GM12878 (cell line): ENCODE data around the gene MAFG. TPM values are rescaled to one million over a fixed set of nuclear protein-coding genes. Genes with fewer than 3 reads are reported as not detected.

ENCODE experiments used
- ATAC-seq: fragments of 200-7000 bp; cut with Tn5 transposase; 3 replicates; pipeline ENCODE4 v1.9.1; 2020; ENCODE audit warnings: mild to moderate bottlenecking, moderate library complexity
- BruUV-seq: library from RNA; stranded (reverse); fragments of 400-500 nt; replicated peaks from 2 replicates; lab custom pipeline; 2021; lab: Mats Ljungman, UMichigan
- CTCF ChIA-PET: fragments of 300-600 bp; sonication (Branson Sonifier 250); formaldehyde crosslinking; extraction: SDS; loops from one replicate; lab custom pipeline; 2021; ENCODE audit warnings: inconsistent platforms; lab: Yijun Ruan, JAX
- POLR2A ChIA-PET: fragments of 350-600 bp; formaldehyde crosslinking; extraction: SDS; loops from one replicate; lab custom pipeline; 2021; ENCODE audit warnings: inconsistent platforms; lab: Charles Lee
- RAD21 ChIA-PET: fragments of 300-600 bp; sonication (Branson Sonifier 250); formaldehyde crosslinking; loops from one replicate; lab custom pipeline; 2023; ENCODE audit warnings: antibody characterized with exemption; ENCODE audit not compliant: unreplicated experiment; lab: Charles Lee
- SMC1A ChIA-PET: fragments of 300-600 bp; sonication (Branson Sonifier 250); formaldehyde crosslinking; loops from one replicate; lab custom pipeline; 2023; ENCODE audit not compliant: unreplicated experiment, uncharacterized antibody; lab: Charles Lee
- DNase-seq: peaks from one replicate; pipeline ENCODE4 v3.0.0-alpha.2; 2011; ENCODE audit warnings: low read depth, low spot score
- FAIRE-seq: peaks from 3 replicates; lab custom pipeline; 2011; peaks lifted over from hg19 to GRCh38; lab: Jason Lieb, UNC
- H2AFZ ChIP-seq: 2 replicates; pipeline ENCODE4 v1.6.0; 2011; ENCODE audit warnings: low read depth, low read length, control low read depth; ENCODE audit not compliant: control insufficient read depth
- H3K27ac ChIP-seq: 2 replicates; pipeline ENCODE4 v1.5.1; 2011; ENCODE audit warnings: control low read depth; ENCODE audit not compliant: control insufficient read depth, insufficient read depth
- H3K27me3 ChIP-seq, 2 experiments: replicated peaks in 1 of 2; 2 replicates each; pipeline versions ENCODE4 v1.6.0 to v1.6.1; 2011; ENCODE audit warnings: low read length in 1 of 2; ENCODE audit not compliant: control insufficient read depth in 2 of 2, insufficient read depth in 2 of 2
- H3K36me3 ChIP-seq, 2 experiments: 2 replicates each; pipeline ENCODE4 v1.5.1; 2011; ENCODE audit warnings: low read length in 1 of 2; ENCODE audit not compliant: control insufficient read depth in 2 of 2, insufficient read depth in 2 of 2
- H3K4me1 ChIP-seq: 2 replicates; pipeline ENCODE4 v1.6.1; 2011; ENCODE audit warnings: mild to moderate bottlenecking, low read length, moderate library complexity, mixed read lengths; ENCODE audit not compliant: control insufficient read depth, insufficient read depth
- H3K4me2 ChIP-seq: 2 replicates; pipeline ENCODE4 v1.6.0; 2011; ENCODE audit warnings: control low read depth; ENCODE audit not compliant: control insufficient read depth, insufficient read depth
- H3K4me3 ChIP-seq: fragments of 200-600 bp; sonication (generic); 2 replicates; pipeline ENCODE4 v1.5.1; 2016
- H3K79me2 ChIP-seq: 2 replicates; pipeline ENCODE4 v1.6.0; 2011; ENCODE audit warnings: low read length; ENCODE audit not compliant: control insufficient read depth, insufficient read depth
- H3K9ac ChIP-seq: 2 replicates; pipeline ENCODE4 v1.8.0; 2011; ENCODE audit warnings: low read length, control low read depth, mixed read lengths; ENCODE audit not compliant: control insufficient read depth, insufficient read depth
- H3K9me3 ChIP-seq: replicated peaks from 3 replicates; pipeline ENCODE4 v1.5.1; 2011; ENCODE audit warnings: mild to moderate bottlenecking, low read length; ENCODE audit not compliant: control insufficient read depth, insufficient read depth
- H4K20me1 ChIP-seq: 2 replicates; pipeline ENCODE4 v1.6.0; 2011; ENCODE audit not compliant: control insufficient read depth, insufficient read depth
- BACH1 ChIP-seq: fragments of 450-650 bp; IDR thresholded peaks from 2 replicates; pipeline ENCODE4 v1.6.1; 2017; ENCODE audit warnings: mild to moderate bottlenecking, borderline replicate concordance
- BCL11A ChIP-seq: IDR thresholded peaks from 2 replicates; pipeline ENCODE4 v1.6.1; 2011; ENCODE audit warnings: low read depth, low read length
- MEF2A ChIP-seq: IDR thresholded peaks from 2 replicates; pipeline ENCODE4 v1.6.1; 2011; ENCODE audit warnings: low read depth, mild to moderate bottlenecking, low read length, moderate library complexity; ENCODE audit not compliant: insufficient read depth
- NFYB ChIP-seq: IDR thresholded peaks from 2 replicates; pipeline ENCODE4 v1.6.1; 2011; ENCODE audit warnings: low read depth, mild to moderate bottlenecking, low read length, improper control_type of control experiment, moderate library complexity; ENCODE audit not compliant: insufficient read depth
- POLR2AphosphoS5 ChIP-seq: IDR thresholded peaks from 2 replicates; pipeline ENCODE4 v1.6.1; 2011; ENCODE audit warnings: mild to moderate bottlenecking, low read length, inconsistent platforms
- SMARCA5 ChIP-seq: fragments of 450-650 bp; IDR thresholded peaks from 2 replicates; pipeline ENCODE4 v1.6.1; 2017; ENCODE audit warnings: mild to moderate bottlenecking
- SP1 ChIP-seq: IDR thresholded peaks from one replicate; pipeline ENCODE4 v1.6.1; 2011; ENCODE audit warnings: low read depth, low read length
- SREBF1 ChIP-seq: IDR thresholded peaks from 2 replicates; pipeline ENCODE4 v1.6.1; 2012; ENCODE audit warnings: mild to moderate bottlenecking, low read length
- TBL1XR1 ChIP-seq: IDR thresholded peaks from 2 replicates; pipeline ENCODE4 v1.6.1; 2012; ENCODE audit warnings: low read depth, low read length, improper control_type of control experiment
- TCF3 ChIP-seq: IDR thresholded peaks from 2 replicates; pipeline ENCODE4 v1.6.1; 2012; ENCODE audit warnings: low read depth, mild to moderate bottlenecking, low read length, borderline replicate concordance; ENCODE audit not compliant: insufficient read depth
- WGBS: methylation state at CpG from one replicate; pipeline ENCODE4 v1.1.6; 2016; ENCODE audit warnings: low lambda C conversion rate; ENCODE audit not compliant: insufficient replicate concordance, insufficient coverage; ENCODE audit errors: missing lambda C conversion rate; 5-methylcytosine and 5-hydroxymethylcytosine counted together
- in situ Hi-C: fragments of 300-500 bp; cut with MboI; formaldehyde crosslinking; loops from 9 replicates; pipeline ENCODE4 v1.14.3; 2018; ENCODE audit warnings: mixed read lengths
- intact Hi-C: fragments of 100-400 bp; cut with micrococcal nuclease; formaldehyde crosslinking; loops from one replicate; pipeline ENCODE4 v1.14.2; 2022; ENCODE audit not compliant: unreplicated experiment
- polyA plus RNA-seq, 11 experiments: library from polyadenylated mRNA; depleted of rRNA in 4 of 11; unstranded in 6 of 11; stranded (reverse) in 5 of 11; fragments of >200 nt; fragmentation: Nextera tagmentation in 4 of 11; fragmentation: Illumina TruSeq in 1 of 11; extraction: Ambion mirVana in 4 of 11; extraction: Trizol in 1 of 11; gene quantifications; 1 replicate in 1 of 11; 2 replicates in 10 of 11; pipeline versions ENCODE4 v1.2.1 to v1.2.3, GENCODE V29; 2011 to 2016; ENCODE audit warnings: inconsistent platforms in 2 of 11, missing spikeins in 2 of 11, low read depth in 1 of 11
- total RNA-seq, 4 experiments: library from RNA; depleted of rRNA in 3 of 4; stranded (reverse); fragments of >200 nt in 3 of 4; fragmentation: Illumina TruSeq in 1 of 4; extraction: Trizol in 1 of 4; gene quantifications; 2 replicates each; pipeline versions ENCODE4 v1.2.1 to v1.2.3, GENCODE V29; 2013 to 2021
- TF ChIP-seq, protein P1 (sequence below): fragments of 450-650 bp; formaldehyde crosslinking; IDR thresholded peaks from 2 replicates; pipeline ENCODE4 v1.4.0; 2022; ENCODE audit warnings: mild to moderate bottlenecking, moderate library complexity
- TF ChIP-seq, protein P2 (sequence below): IDR thresholded peaks from 2 replicates; pipeline ENCODE4 v1.6.1; 2012; ENCODE audit warnings: low read length, inconsistent platforms
- TF ChIP-seq, protein P3 (sequence below): fragments of 450-650 bp; IDR thresholded peaks from 2 replicates; pipeline ENCODE4 v1.6.1; 2017; ENCODE audit warnings: mild to moderate bottlenecking, low read depth, inconsistent platforms; ENCODE audit not compliant: poor library complexity, severe bottlenecking
- TF ChIP-seq, protein P4 (sequence below): IDR thresholded peaks from 2 replicates; pipeline ENCODE4 v1.6.1; 2011; ENCODE audit warnings: borderline replicate concordance, low read depth, mild to moderate bottlenecking, moderate library complexity, low read length; ENCODE audit not compliant: insufficient read depth, poor library complexity, severe bottlenecking

The MAFG gene
- total and polyA plus RNA-seq, 10 of the 15 experiments (the other 5 are each of a cell fraction or from before 2014, with no cell fraction given), result 0.48 to 20.1 (median 7.6) TPM

DNA sequence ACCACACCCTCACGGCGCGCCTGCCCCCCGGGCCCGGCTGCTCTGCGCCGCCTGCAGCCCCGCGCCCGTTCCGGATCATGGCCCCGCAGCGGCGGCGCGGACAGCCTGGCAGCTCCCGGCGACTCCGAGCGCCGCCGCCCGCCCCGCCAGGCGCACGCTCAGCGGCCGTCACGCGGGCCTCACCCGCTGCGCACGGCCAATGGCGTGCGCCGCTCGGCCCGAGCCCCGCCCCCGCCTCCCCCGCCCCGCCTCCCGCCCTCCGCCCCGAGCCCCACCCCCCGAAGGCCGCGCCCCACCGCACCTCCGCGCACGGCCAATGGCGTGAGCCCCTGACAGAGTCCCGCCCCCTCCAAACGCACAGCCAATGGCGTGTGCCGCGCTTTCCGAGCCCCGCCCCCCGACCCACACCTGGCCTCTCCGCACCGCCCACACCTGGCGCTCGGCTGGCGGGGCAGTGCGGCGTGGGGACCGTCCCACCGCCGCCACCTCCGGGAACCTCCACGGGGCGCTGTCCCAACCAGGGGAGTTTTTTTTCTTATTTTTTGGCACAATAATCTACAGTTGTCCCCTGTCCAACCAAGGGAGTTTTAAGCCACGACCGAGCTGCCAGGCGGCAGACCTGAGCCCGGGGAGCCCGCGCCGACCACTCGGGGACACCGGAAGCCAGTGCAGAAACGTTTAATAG lies 16.1 kb downstream of the MAFG start, which contains the start of gene PCYT2:
PCYT2 (minus strand) TSS at position 123 of the 685 bp plus-strand sequence; CDS start at position 79, 44 bp downstream.
- Histone ChIP-seq H3K4me1 (peaks cover 5% of the 10 kb centered on the region; the same call in 1 of the 2 replicates), H3K4me2 (peak within 1 kb of the TSS; percentile 74), H2AFZ (peak within 1 kb of the TSS; percentile 39), H3K27me3 (no peaks in the 10 kb centered on the region), H3K36me3 (peaks cover 11 to 31% of the 10 kb centered on the region in 2 experiments), H4K20me1 (no peaks in the 10 kb centered on the region), H3K9me3 (no peaks in the 10 kb centered on the region), H3K27ac (peak within 1 kb of the TSS; percentile 4; the same call in 1 of the 2 replicates), H3K4me3 (peak within 1 kb of the TSS; percentile 95), H3K79me2 (peaks cover 22% of the 10 kb centered on the region), H3K9ac (peak within 1 kb of the TSS; percentile 64)
- peak; percentile 45 for DNase-seq
- ChIA-PET POLR2A (interaction anchor here (2.4 kb wide), 1 partner anchor 17 kb away, joined by 13 read pairs; no protein-coding TSS in a partner anchor), RAD21 (interaction anchor here (1.0 kb wide), 1 partner anchor 17 kb away, joined by 3 read pairs; no protein-coding TSS in a partner anchor), CTCF (no interaction called here), SMC1A (no interaction called here)
- ATAC-seq, result peak; percentile 98
- in situ Hi-C loops (no loop called here), intact Hi-C loops (no loop called here)
- peak; percentile 59 for FAIRE-seq
- no TSS peak for BruUV-seq
- 18% methylated on average over 48 of the region's 84 CpGs for WGBS
- TF ChIP-seq, protein P1, sequence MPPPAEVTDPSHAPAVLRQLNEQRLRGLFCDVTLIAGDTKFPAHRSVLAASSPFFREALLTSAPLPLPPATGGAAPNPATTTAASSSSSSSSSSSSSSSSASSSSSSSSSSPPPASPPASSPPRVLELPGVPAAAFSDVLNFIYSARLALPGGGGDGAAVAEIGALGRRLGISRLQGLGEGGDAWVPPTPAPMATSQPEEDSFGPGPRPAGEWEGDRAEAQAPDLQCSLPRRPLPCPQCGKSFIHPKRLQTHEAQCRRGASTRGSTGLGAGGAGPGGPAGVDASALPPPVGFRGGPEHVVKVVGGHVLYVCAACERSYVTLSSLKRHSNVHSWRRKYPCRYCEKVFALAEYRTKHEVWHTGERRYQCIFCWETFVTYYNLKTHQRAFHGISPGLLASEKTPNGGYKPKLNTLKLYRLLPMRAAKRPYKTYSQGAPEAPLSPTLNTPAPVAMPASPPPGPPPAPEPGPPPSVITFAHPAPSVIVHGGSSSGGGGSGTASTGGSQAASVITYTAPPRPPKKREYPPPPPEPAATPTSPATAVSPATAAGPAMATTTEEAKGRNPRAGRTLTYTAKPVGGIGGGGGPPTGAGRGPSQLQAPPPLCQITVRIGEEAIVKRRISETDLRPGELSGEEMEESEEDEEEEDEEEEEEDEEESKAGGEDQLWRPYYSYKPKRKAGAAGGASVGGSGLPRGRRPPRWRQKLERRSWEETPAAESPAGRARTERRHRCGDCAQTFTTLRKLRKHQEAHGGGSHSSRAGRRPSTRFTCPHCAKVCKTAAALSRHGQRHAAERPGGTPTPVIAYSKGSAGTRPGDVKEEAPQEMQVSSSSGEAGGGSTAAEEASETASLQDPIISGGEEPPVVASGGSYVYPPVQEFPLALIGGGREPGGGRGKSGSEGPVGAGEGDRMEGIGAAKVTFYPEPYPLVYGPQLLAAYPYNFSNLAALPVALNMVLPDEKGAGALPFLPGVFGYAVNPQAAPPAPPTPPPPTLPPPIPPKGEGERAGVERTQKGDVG, result no peak
- TF ChIP-seq, protein P2, sequence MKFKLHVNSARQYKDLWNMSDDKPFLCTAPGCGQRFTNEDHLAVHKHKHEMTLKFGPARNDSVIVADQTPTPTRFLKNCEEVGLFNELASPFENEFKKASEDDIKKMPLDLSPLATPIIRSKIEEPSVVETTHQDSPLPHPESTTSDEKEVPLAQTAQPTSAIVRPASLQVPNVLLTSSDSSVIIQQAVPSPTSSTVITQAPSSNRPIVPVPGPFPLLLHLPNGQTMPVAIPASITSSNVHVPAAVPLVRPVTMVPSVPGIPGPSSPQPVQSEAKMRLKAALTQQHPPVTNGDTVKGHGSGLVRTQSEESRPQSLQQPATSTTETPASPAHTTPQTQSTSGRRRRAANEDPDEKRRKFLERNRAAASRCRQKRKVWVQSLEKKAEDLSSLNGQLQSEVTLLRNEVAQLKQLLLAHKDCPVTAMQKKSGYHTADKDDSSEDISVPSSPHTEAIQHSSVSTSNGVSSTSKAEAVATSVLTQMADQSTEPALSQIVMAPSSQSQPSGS, result no peak
- TF ChIP-seq TCF3 (0 out of 2 replicates have a peak, but pooled peaks have one; percentile 62), SREBF1 (no peak), MEF2A (no peak), BACH1 (0 out of 2 replicates have a peak, but pooled peaks have one; percentile 22), SP1 (peak; percentile 68), SMARCA5 (0 out of 2 replicates have a peak, but pooled peaks have one; percentile 3), NFYB (peak; percentile 47; the same call in 1 of the 2 replicates), POLR2AphosphoS5 (0 out of 2 replicates have a peak, but pooled peaks have one; percentile 17), TBL1XR1 (no peak), BCL11A (no peak)
- TF ChIP-seq, protein P3, sequence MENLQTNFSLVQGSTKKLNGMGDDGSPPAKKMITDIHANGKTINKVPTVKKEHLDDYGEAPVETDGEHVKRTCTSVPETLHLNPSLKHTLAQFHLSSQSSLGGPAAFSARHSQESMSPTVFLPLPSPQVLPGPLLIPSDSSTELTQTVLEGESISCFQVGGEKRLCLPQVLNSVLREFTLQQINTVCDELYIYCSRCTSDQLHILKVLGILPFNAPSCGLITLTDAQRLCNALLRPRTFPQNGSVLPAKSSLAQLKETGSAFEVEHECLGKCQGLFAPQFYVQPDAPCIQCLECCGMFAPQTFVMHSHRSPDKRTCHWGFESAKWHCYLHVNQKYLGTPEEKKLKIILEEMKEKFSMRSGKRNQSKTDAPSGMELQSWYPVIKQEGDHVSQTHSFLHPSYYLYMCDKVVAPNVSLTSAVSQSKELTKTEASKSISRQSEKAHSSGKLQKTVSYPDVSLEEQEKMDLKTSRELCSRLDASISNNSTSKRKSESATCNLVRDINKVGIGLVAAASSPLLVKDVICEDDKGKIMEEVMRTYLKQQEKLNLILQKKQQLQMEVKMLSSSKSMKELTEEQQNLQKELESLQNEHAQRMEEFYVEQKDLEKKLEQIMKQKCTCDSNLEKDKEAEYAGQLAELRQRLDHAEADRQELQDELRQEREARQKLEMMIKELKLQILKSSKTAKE, result no peak
- TF ChIP-seq, protein P4, sequence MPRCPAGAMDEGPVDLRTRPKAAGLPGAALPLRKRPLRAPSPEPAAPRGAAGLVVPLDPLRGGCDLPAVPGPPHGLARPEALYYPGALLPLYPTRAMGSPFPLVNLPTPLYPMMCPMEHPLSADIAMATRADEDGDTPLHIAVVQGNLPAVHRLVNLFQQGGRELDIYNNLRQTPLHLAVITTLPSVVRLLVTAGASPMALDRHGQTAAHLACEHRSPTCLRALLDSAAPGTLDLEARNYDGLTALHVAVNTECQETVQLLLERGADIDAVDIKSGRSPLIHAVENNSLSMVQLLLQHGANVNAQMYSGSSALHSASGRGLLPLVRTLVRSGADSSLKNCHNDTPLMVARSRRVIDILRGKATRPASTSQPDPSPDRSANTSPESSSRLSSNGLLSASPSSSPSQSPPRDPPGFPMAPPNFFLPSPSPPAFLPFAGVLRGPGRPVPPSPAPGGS, result peak; percentile 42
